HepG2 (cell line): ENCODE data around the gene ZNF697. TPM values are rescaled to one million over a fixed set of nuclear protein-coding genes. Genes with fewer than 3 reads are reported as not detected.

Source experiments
- CENPX ChIP-seq: sonication (generic); formaldehyde crosslinking; IDR thresholded peaks from 2 replicates; pipeline ENCODE4 v1.9.0; 2021; ENCODE audit warnings: mild to moderate bottlenecking, missing genetic modification reagents, moderate library complexity
- ELF4 ChIP-seq: sonication (generic); formaldehyde crosslinking; IDR thresholded peaks from 2 replicates; pipeline ENCODE4 v1.5.0; 2020; ENCODE audit warnings: missing genetic modification reagents, mild to moderate bottlenecking, moderate library complexity, borderline replicate concordance
- FOXK2 ChIP-seq: fragments of 450-650 bp; IDR thresholded peaks from 2 replicates; pipeline ENCODE4 v1.6.1; 2016
- KAT2B ChIP-seq: fragments of 150-350 bp; IDR thresholded peaks from 2 replicates; pipeline ENCODE4 v1.6.1; 2014; ENCODE audit warnings: low read depth, low read length, borderline replicate concordance
- KLF12 ChIP-seq: sonication (generic); formaldehyde crosslinking; IDR thresholded peaks from 2 replicates; pipeline ENCODE4 v1.4.0; 2020; ENCODE audit warnings: missing genetic modification reagents, borderline replicate concordance
- KLF9 ChIP-seq: IDR thresholded peaks from 2 replicates; pipeline ENCODE4 v1.6.1; 2016; ENCODE audit warnings: low read depth
- MEF2D ChIP-seq: sonication (generic); formaldehyde crosslinking; IDR thresholded peaks from 2 replicates; pipeline ENCODE4 v1.5.1; 2020; ENCODE audit warnings: mild to moderate bottlenecking, missing genetic modification reagents
- RAD51 ChIP-seq: fragments of 450-650 bp; IDR thresholded peaks from 2 replicates; pipeline ENCODE4 v1.6.1; 2016; ENCODE audit warnings: borderline replicate concordance
- SCMH1 ChIP-seq: sonication (generic); formaldehyde crosslinking; IDR thresholded peaks from 2 replicates; pipeline ENCODE4 v1.9.0; 2021; ENCODE audit warnings: missing genetic modification reagents, mild to moderate bottlenecking, borderline replicate concordance
- ZBTB3 ChIP-seq: sonication (generic); formaldehyde crosslinking; IDR thresholded peaks from 2 replicates; pipeline ENCODE4 v1.4.0; 2020; ENCODE audit warnings: low read depth, mild to moderate bottlenecking, moderate library complexity, missing genetic modification reagents, borderline replicate concordance
- ZNF256 ChIP-seq: sonication (generic); formaldehyde crosslinking; conservative IDR thresholded peaks from 2 replicates; pipeline ENCODE4 v1.4.0; 2020; ENCODE audit warnings: missing genetic modification reagents
- ZNF703 ChIP-seq: sonication (generic); formaldehyde crosslinking; IDR thresholded peaks from 2 replicates; pipeline ENCODE4 v1.5.1; 2020; ENCODE audit warnings: missing genetic modification reagents, mild to moderate bottlenecking, moderate library complexity, borderline replicate concordance
- ZNF790 ChIP-seq: sonication (generic); formaldehyde crosslinking; IDR thresholded peaks from 2 replicates; pipeline ENCODE4 v1.8.0; 2022; ENCODE audit warnings: missing genetic modification reagents, mild to moderate bottlenecking, borderline replicate concordance
- polyA plus RNA-seq, 8 experiments: library from polyadenylated mRNA; depleted of rRNA in 3 of 8; stranded (reverse) in 7 of 8; unstranded in 1 of 8; fragments of >200 nt; fragmentation: Illumina TruSeq in 4 of 8; extraction: Trizol in 4 of 8; gene quantifications; 2 replicates each; pipeline versions ENCODE4 v1.2.1 to v1.2.3, GENCODE V29; 2011 to 2016; ENCODE audit warnings: low read depth in 4 of 8, missing spikeins in 1 of 8, mixed read lengths in 1 of 8; ENCODE audit not compliant: insufficient read depth in 1 of 8
- total RNA-seq, 5 experiments: library from RNA; depleted of rRNA; stranded (reverse); fragments of >200 nt; fragmentation: Illumina TruSeq; extraction: Trizol; gene quantifications; 2 replicates each; pipeline ENCODE4 v1.2.3, GENCODE V29; 2016; ENCODE audit warnings: low read depth in 1 of 5
- TF ChIP-seq, protein P1 (sequence below): sonication (generic); formaldehyde crosslinking; IDR thresholded peaks from 2 replicates; pipeline ENCODE4 v1.4.0; 2020; ENCODE audit warnings: missing genetic modification reagents
- TF ChIP-seq, protein P2 (sequence below), 2 experiments: sonication (generic) in 1 of 2; formaldehyde crosslinking in 1 of 2; IDR thresholded peaks; 2 replicates each; pipeline versions ENCODE4 v1.4.0 to v1.6.1; 2018 to 2020; ENCODE audit warnings: missing genetic modification reagents in 2 of 2, borderline replicate concordance in 1 of 2, low read depth in 1 of 2, mild to moderate bottlenecking in 1 of 2, missing biosample characterization in 1 of 2
- TF ChIP-seq, protein P3 (sequence below): sonication (generic); formaldehyde crosslinking; IDR thresholded peaks from 2 replicates; pipeline ENCODE4 v1.4.0; 2020; ENCODE audit warnings: missing genetic modification reagents, borderline replicate concordance

Gene ZNF697
- total and polyA plus RNA-seq, 2 of the 13 experiments (the other 11 are each of a cell fraction or from before 2014, with no cell fraction given) = 2.3 to 7.1 TPM

DNA sequence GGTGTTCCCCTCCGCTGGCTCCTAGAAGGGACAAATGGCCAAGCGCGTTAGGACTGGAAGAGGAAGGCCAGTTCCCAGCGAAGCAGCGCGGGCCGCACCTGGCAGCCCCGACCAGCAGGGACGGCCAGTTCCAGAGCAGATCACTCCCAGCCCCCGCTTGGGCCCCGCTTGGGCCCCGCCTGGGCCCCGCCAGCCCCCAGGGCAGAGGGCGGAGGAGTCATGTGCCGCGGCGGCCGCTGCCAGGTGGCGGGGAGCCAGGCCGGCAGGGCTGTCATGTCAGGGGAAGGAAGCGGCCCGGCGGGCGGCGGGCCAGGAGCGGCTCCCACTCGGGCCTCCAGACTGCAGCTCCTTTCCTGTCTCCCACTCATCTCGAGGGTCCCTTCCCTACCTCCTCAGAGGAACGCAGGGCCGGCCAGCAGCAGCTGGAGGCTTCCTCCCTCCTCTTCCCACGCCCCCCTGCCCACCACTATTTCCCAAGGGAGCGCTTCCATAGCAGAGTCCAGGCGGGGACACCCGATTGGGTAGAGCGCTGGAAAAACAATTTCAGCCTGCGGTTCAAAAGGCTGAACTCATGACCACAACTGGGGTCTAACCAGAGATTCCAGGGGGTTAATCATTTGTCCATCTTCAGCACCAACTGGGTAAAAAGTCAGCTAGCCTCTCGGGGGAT, 16.5 kb downstream of the ZNF697 start (continued):
- no peak; the same call in 1 of the 2 replicates for TF ChIP-seq ZNF790 (CRISPR knock-in tag)
- TF ChIP-seq, protein P1, sequence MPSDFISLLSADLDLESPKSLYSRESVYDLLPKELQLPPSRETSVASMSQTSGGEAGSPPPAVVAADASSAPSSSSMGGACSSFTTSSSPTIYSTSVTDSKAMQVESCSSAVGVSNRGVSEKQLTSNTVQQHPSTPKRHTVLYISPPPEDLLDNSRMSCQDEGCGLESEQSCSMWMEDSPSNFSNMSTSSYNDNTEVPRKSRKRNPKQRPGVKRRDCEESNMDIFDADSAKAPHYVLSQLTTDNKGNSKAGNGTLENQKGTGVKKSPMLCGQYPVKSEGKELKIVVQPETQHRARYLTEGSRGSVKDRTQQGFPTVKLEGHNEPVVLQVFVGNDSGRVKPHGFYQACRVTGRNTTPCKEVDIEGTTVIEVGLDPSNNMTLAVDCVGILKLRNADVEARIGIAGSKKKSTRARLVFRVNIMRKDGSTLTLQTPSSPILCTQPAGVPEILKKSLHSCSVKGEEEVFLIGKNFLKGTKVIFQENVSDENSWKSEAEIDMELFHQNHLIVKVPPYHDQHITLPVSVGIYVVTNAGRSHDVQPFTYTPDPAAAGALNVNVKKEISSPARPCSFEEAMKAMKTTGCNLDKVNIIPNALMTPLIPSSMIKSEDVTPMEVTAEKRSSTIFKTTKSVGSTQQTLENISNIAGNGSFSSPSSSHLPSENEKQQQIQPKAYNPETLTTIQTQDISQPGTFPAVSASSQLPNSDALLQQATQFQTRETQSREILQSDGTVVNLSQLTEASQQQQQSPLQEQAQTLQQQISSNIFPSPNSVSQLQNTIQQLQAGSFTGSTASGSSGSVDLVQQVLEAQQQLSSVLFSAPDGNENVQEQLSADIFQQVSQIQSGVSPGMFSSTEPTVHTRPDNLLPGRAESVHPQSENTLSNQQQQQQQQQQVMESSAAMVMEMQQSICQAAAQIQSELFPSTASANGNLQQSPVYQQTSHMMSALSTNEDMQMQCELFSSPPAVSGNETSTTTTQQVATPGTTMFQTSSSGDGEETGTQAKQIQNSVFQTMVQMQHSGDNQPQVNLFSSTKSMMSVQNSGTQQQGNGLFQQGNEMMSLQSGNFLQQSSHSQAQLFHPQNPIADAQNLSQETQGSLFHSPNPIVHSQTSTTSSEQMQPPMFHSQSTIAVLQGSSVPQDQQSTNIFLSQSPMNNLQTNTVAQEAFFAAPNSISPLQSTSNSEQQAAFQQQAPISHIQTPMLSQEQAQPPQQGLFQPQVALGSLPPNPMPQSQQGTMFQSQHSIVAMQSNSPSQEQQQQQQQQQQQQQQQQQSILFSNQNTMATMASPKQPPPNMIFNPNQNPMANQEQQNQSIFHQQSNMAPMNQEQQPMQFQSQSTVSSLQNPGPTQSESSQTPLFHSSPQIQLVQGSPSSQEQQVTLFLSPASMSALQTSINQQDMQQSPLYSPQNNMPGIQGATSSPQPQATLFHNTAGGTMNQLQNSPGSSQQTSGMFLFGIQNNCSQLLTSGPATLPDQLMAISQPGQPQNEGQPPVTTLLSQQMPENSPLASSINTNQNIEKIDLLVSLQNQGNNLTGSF = peak; percentile 85
- no peak; the same call in 1 of the 2 replicates for TF ChIP-seq ZNF703 (CRISPR knock-in tag)
- TF ChIP-seq KAT2B = no peak
- peak; percentile 87 for TF ChIP-seq KLF12 (CRISPR knock-in tag)
- no peak for TF ChIP-seq MEF2D (CRISPR knock-in tag)
- TF ChIP-seq KLF9 (CRISPR knock-in tag) = no peak
- TF ChIP-seq, protein P2, sequence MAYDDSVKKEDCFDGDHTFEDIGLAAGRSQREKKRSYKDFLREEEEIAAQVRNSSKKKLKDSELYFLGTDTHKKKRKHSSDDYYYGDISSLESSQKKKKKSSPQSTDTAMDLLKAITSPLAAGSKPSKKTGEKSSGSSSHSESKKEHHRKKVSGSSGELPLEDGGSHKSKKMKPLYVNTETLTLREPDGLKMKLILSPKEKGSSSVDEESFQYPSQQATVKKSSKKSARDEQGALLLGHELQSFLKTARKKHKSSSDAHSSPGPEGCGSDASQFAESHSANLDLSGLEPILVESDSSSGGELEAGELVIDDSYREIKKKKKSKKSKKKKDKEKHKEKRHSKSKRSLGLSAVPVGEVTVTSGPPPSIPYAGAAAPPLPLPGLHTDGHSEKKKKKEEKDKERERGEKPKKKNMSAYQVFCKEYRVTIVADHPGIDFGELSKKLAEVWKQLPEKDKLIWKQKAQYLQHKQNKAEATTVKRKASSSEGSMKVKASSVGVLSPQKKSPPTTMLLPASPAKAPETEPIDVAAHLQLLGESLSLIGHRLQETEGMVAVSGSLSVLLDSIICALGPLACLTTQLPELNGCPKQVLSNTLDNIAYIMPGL (CRISPR knock-in tag; IDR thresholded peaks at IDR 0.05; ENCODE audit: borderline replicate concordance in 1 of 2, low read depth in 1 of 2) = peak in 1 of 2 experiments; percentile 60; a peak in 3 of 4 replicates
- no peak for TF ChIP-seq SCMH1 (CRISPR knock-in tag)
- no peak for TF ChIP-seq ELF4
- no peak for TF ChIP-seq FOXK2
- TF ChIP-seq, protein P3, sequence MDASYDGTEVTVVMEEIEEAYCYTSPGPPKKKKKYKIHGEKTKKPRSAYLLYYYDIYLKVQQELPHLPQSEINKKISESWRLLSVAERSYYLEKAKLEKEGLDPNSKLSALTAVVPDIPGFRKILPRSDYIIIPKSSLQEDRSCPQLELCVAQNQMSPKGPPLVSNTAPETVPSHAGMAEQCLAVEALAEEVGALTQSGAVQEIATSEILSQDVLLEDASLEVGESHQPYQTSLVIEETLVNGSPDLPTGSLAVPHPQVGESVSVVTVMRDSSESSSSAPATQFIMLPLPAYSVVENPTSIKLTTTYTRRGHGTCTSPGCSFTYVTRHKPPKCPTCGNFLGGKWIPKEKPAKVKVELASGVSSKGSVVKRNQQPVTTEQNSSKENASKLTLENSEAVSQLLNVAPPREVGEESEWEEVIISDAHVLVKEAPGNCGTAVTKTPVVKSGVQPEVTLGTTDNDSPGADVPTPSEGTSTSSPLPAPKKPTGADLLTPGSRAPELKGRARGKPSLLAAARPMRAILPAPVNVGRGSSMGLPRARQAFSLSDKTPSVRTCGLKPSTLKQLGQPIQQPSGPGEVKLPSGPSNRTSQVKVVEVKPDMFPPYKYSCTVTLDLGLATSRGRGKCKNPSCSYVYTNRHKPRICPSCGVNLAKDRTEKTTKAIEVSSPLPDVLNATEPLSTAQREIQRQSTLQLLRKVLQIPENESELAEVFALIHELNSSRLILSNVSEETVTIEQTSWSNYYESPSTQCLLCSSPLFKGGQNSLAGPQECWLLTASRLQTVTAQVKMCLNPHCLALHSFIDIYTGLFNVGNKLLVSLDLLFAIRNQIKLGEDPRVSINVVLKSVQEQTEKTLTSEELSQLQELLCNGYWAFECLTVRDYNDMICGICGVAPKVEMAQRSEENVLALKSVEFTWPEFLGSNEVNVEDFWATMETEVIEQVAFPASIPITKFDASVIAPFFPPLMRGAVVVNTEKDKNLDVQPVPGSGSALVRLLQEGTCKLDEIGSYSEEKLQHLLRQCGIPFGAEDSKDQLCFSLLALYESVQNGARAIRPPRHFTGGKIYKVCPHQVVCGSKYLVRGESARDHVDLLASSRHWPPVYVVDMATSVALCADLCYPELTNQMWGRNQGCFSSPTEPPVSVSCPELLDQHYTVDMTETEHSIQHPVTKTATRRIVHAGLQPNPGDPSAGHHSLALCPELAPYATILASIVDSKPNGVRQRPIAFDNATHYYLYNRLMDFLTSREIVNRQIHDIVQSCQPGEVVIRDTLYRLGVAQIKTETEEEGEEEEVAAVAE (CRISPR knock-in tag) = no peak
- no peak for TF ChIP-seq ZNF256 (CRISPR knock-in tag)
- TF ChIP-seq CENPX (CRISPR knock-in tag) = no peak
- no peak for TF ChIP-seq RAD51
- 0 out of 2 replicates have a peak, but pooled peaks have one; percentile 72 for TF ChIP-seq ZBTB3 (CRISPR knock-in tag)
